Suppressor macrophage treated with lipopolysaccharide for 1 hour (primary cell): ENCODE results near the gene CKAP5.

Source experiments
- DNase-seq, 3 donors: peaks; one replicate each; pipeline ENCODE4 v3.0.0-alpha.2; 2020 to 2022

Gene CKAP5

GRCh38 chr11:46761807-46762206, 84.3 kb downstream of the CKAP5 start:
- DNase-seq, result no peak

GRCh38 chr11:46760429-46761128, 85.5 kb downstream of the CKAP5 start:
- no peak for DNase-seq

GRCh38 chr11:46759196-46759595, 86.9 kb downstream of the CKAP5 start:
- no peak for DNase-seq

GRCh38 chr11:46755962-46756361, 90.1 kb downstream of the CKAP5 start:
- no peak for DNase-seq

- DNase-seq, result no peak
Observed at GRCh38 chr11:46747150-46747549, 98.9 kb downstream of the CKAP5 start.

GRCh38 chr11:46745995-46746394, 100.1 kb downstream of the CKAP5 start:
- no peak for DNase-seq

GRCh38 chr11:46745328-46745727, 100.8 kb downstream of the CKAP5 start:
- DNase-seq, result no peak

- no peak for DNase-seq
Observed at GRCh38 chr11:46743693-46744339, 102.3 kb downstream of the CKAP5 start.

GRCh38 chr11:46743043-46743442, 103.0 kb downstream of the CKAP5 start:
- DNase-seq, result no peak

- no peak for DNase-seq
Observed at GRCh38 chr11:46741600-46742484, 104.2 kb downstream of the CKAP5 start.

GRCh38 chr11:46738887-46739286, 107.2 kb downstream of the CKAP5 start:
- no peak for DNase-seq

- DNase-seq, result no peak
Observed at GRCh38 chr11:46737699-46738098, 108.4 kb downstream of the CKAP5 start.

- no peak for DNase-seq
Observed at GRCh38 chr11:46736615-46737014, 109.5 kb downstream of the CKAP5 start.

GRCh38 chr11:46736146-46736545, 109.9 kb downstream of the CKAP5 start:
- DNase-seq, result no peak

GRCh38 chr11:46733234-46733633, 112.8 kb downstream of the CKAP5 start:
- DNase-seq, result no peak

- no peak for DNase-seq
Observed at GRCh38 chr11:46731545-46731944, 114.5 kb downstream of the CKAP5 start.

- no peak for DNase-seq
Observed at GRCh38 chr11:46729110-46730027, 116.7 kb downstream of the CKAP5 start.

GRCh38 chr11:46728659-46729040, 117.4 kb downstream of the CKAP5 start:
- DNase-seq, result no peak

- no peak for DNase-seq
Observed at GRCh38 chr11:46727952-46728658, 118.0 kb downstream of the CKAP5 start.

GRCh38 chr11:46726206-46726862, 119.7 kb downstream of the CKAP5 start:
- no peak for DNase-seq
